H1 (cell line): ENCODE measurements around the gene WDR74. TPM values are rescaled to one million over a fixed set of nuclear protein-coding genes. Genes with fewer than 3 reads are reported as not detected.

Source experiments
- ATF2 ChIP-seq: IDR thresholded peaks from 2 replicates; pipeline ENCODE4 v1.6.1; 2012; ENCODE audit warnings: low read length, inconsistent platforms
- BRCA1 ChIP-seq: IDR thresholded peaks from 2 replicates; pipeline ENCODE4 v1.6.1; 2012; ENCODE audit warnings: low read depth, low read length, improper control_type of control experiment
- CEBPB ChIP-seq: IDR thresholded peaks from 2 replicates; pipeline ENCODE4 v1.6.1; 2012; ENCODE audit warnings: low read depth, low read length
- CTCF ChIP-seq, 3 experiments: IDR thresholded peaks; 1 replicate in 2 of 3; 2 replicates in 1 of 3; pipeline versions ENCODE4 v1.5.1 to v1.6.1; 2011; ENCODE audit warnings: low read length in 3 of 3, mild to moderate bottlenecking in 3 of 3, inconsistent platforms in 2 of 3, low read depth in 1 of 3, moderate library complexity in 1 of 3; ENCODE audit not compliant: insufficient read depth in 1 of 3; ENCODE audit errors: control extremely low read depth in 1 of 3
- E2F6 ChIP-seq: IDR thresholded peaks from 2 replicates; pipeline ENCODE4 v1.6.1; 2012; ENCODE audit warnings: inconsistent platforms
- HDAC2 ChIP-seq, 2 experiments: fragments of 300-600 bp in 1 of 2; sonication (generic) in 1 of 2; IDR thresholded peaks; 2 replicates each; pipeline ENCODE4 v1.6.1; 2011 to 2012; ENCODE audit warnings: low read depth in 2 of 2, low read length in 2 of 2, mild to moderate bottlenecking in 2 of 2, moderate library complexity in 2 of 2, borderline replicate concordance in 1 of 2, inconsistent platforms in 1 of 2
- HDAC6 ChIP-seq: IDR thresholded peaks from one replicate; pipeline ENCODE4 v1.7.1; 2012; ENCODE audit warnings: low read depth, mild to moderate bottlenecking, inconsistent platforms, low read length, moderate library complexity
- JUN ChIP-seq: IDR thresholded peaks from 2 replicates; pipeline ENCODE4 v1.6.1; 2011; ENCODE audit warnings: low read depth, mild to moderate bottlenecking, improper control_type of control experiment, low read length
- KDM5A ChIP-seq: fragments of 200-600 bp; IDR thresholded peaks from 2 replicates; pipeline ENCODE4 v1.7.1; 2012; ENCODE audit warnings: mild to moderate bottlenecking, low read length, inconsistent platforms, mixed read lengths
- MAFK ChIP-seq: IDR thresholded peaks from 2 replicates; pipeline ENCODE4 v1.6.1; 2012; ENCODE audit warnings: low read depth, mild to moderate bottlenecking, improper control_type of control experiment, low read length
- MAX ChIP-seq: IDR thresholded peaks from 2 replicates; pipeline ENCODE4 v1.6.1; 2012; ENCODE audit warnings: inconsistent platforms
- NRF1 ChIP-seq: IDR thresholded peaks from 2 replicates; pipeline ENCODE4 v1.6.1; 2011; ENCODE audit warnings: mild to moderate bottlenecking, low read depth, low read length, improper control_type of control experiment
- RNF2 ChIP-seq: fragments of 200-900, 300-1000 bp; sonication (generic); IDR thresholded peaks from 2 replicates; pipeline ENCODE4 v1.7.1; 2016; ENCODE audit warnings: borderline replicate concordance, low read depth, mild to moderate bottlenecking, antibody characterized with exemption, low read length; ENCODE audit not compliant: poor library complexity, severe bottlenecking; ENCODE audit errors: missing control alignments
- TAF1 ChIP-seq: IDR thresholded peaks from 2 replicates; pipeline ENCODE4 v1.6.1; 2011; ENCODE audit warnings: mild to moderate bottlenecking, low read depth, low read length
- TAF7 ChIP-seq: optimal IDR thresholded peaks from 2 replicates; pipeline ENCODE3; 2011; ENCODE audit warnings: low read depth, mild to moderate bottlenecking, inconsistent platforms, low read length, moderate library complexity, borderline replicate concordance
- TCF12 ChIP-seq: IDR thresholded peaks from 2 replicates; pipeline ENCODE4 v1.6.1; 2011; ENCODE audit warnings: low read depth, mild to moderate bottlenecking, low read length
- USF2 ChIP-seq: IDR thresholded peaks from 2 replicates; pipeline ENCODE4 v1.6.1; 2011; ENCODE audit warnings: low read length, improper control_type of control experiment
- polyA plus RNA-seq, 7 experiments: library from polyadenylated mRNA; depleted of rRNA in 3 of 7; stranded (reverse) in 5 of 7; unstranded in 2 of 7; fragments of >200 nt in 5 of 7; fragments of 200-250 nt in 2 of 7; gene quantifications; 1 replicate in 5 of 7; 2 replicates in 1 of 7; 4 replicates in 1 of 7; pipeline versions ENCODE4 v1.2.1 to v1.2.3, GENCODE V29; 2011 to 2013; ENCODE audit warnings: missing spikeins in 2 of 7, mixed read lengths in 2 of 7
- total RNA-seq: library from RNA; stranded (reverse); fragmentation: NEBNext Ultra II Directional; extraction: Animal tissue kit (Norgen Biotek cat#: 25700); gene quantifications from 2 replicates; pipeline ENCODE4 v1.2.1, GENCODE V29; 2021

WDR74 gene
- total and polyA plus RNA-seq, 2 of the 8 experiments (the other 6 are each of a cell fraction or from before 2014, with no cell fraction given): 93.6 to 97.0 TPM

- TF ChIP-seq HDAC6 (no peak), HDAC2 (IDR thresholded peaks at IDR 0.05; ENCODE audit: borderline replicate concordance in 1 of 2, low read depth in 2 of 2, low read length in 2 of 2) (peak in 1 of 2 experiments; percentile 93), NRF1 (no peak), JUN (no peak), TCF12 (peak; percentile 77; the same call in 1 of the 2 replicates), KDM5A (no peak), MAX (no peak), MAFK (no peak), ATF2 (peak; percentile 99), TAF1 (no peak; the same call in 1 of the 2 replicates), CTCF (IDR thresholded peaks at IDR 0.05; ENCODE audit: control extremely low read depth in 1 of 3, insufficient read depth in 1 of 3, low read depth in 1 of 3, low read length in 3 of 3) (no peak), BRCA1 (no peak), RNF2 (no peak), CEBPB (no peak), E2F6 (no peak), USF2 (no peak), TAF7 (peak; percentile 100)
These were observed 2.2 kb upstream of the WDR74 start (continued) for GRCh38 chr11:62841361-62842170.
